HG02763 (cell line): Measurements from ENCODE around the gene TIE1.

ENCODE experiments used
- ATAC-seq: cut with Tn5 transposase; IDR thresholded peaks from one replicate; pipeline ENCODE4 v1.9.1; 2021; ENCODE audit warnings: mild to moderate bottlenecking, moderate library complexity; ENCODE audit not compliant: unreplicated experiment

The TIE1 gene

DNA sequence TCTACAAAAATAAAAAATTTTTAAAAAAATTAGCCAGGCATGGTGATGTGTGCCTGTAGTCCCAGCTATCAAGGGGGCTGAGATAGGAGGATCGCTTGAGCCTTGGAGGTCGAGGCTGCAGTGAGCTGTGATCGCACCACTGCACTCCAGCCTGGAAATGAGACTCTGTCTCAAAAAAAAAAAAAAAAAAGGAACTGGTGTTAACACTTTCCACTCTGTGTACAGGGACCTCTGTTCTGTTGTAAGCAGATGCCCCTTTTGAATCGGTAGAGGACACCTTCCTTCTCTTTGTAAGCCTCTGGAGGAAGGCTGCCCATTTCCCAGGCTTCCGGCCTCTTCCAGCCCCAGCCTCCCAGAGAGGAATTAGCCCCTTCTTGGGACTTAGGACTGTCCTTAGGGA, 8.1 kb upstream of the TIE1 start:
- ATAC-seq, result no peak

GRCh38 chr1:43293176-43293575, 7.6 kb upstream of the TIE1 start:
- no peak for ATAC-seq

- no peak for ATAC-seq
Measured at GRCh38 chr1:43293896-43294760, 6.7 kb upstream of the TIE1 start.

- no peak for ATAC-seq
Measured at GRCh38 chr1:43294761-43295160, 6.0 kb upstream of the TIE1 start.

DNA sequence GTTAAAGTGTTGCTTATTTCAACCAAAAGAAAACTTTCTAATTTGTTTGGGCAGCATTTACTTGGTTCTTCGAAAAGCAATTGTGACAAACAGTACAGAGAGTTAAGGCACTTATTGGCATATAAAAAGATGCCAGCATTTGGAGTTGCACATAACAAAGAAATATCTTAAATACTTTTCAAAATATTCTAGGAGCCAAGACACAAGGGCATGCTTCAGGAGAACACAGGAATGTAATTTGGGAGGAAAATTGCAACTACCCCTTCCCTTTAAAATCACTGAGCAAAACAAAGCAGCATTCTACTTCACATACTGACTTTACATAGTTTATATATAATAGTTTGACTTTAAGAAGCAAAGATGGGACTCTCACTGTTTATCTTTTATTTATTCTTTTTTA, 4.6 kb upstream of the TIE1 start:
- no peak for ATAC-seq

GRCh38 chr1:43298055-43298454, 2.7 kb upstream of the TIE1 start:
- ATAC-seq, result no peak

GRCh38 chr1:43299101-43299500, 1.7 kb upstream of the TIE1 start:
- ATAC-seq, result no peak

- no peak for ATAC-seq
Measured at GRCh38 chr1:43302201-43302600, 1.4 kb downstream of the TIE1 start.

- ATAC-seq, result no peak
Measured at GRCh38 chr1:43302721-43303470, 2.1 kb downstream of the TIE1 start.

- ATAC-seq, result no peak
Measured at GRCh38 chr1:43303471-43304313, 2.9 kb downstream of the TIE1 start.

GRCh38 chr1:43304314-43304681, 3.5 kb downstream of the TIE1 start:
- ATAC-seq, result no peak

GRCh38 chr1:43304771-43305300, 4.1 kb downstream of the TIE1 start:
- ATAC-seq, result no peak

- ATAC-seq, result no peak
Measured at GRCh38 chr1:43305461-43305860, 4.7 kb downstream of the TIE1 start.

DNA sequence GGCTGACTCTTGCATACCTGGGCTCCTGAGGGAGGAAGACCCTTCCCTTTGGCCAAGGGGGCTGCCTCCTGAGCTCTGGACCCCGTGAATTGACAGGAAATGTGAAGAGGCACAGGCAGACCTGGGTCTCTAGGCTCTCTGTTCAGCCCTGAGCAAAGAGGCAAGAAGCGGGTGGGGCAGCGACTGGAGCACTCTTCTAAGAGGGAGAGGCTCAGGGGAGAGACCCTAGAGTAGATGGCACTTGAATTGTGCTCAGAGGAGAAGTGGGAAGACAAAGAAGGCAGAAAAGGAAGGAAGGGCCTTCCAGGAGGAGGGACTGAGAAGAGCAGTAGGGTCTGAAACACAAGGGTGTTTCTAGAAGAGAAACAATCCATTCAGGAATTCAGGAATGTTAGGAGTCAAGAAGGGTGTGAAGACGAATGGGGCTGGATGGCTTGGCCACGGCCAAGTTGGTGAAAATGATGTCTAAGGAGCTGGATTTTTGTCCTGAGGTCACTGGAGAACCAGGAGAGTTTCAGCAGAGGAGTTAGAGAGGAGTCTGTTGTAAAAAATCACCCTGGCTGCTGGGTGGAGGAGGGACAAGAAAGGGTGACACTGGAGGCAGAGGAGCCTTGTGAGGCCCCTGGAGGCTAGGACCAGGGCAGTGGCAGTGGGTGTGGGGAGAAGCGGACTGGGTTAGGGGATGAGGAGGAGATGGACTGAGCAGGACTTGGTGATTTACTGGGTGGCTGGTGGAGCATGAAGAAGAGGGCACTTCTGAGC, 5.3 kb downstream of the TIE1 start:
- ATAC-seq, result no peak

DNA sequence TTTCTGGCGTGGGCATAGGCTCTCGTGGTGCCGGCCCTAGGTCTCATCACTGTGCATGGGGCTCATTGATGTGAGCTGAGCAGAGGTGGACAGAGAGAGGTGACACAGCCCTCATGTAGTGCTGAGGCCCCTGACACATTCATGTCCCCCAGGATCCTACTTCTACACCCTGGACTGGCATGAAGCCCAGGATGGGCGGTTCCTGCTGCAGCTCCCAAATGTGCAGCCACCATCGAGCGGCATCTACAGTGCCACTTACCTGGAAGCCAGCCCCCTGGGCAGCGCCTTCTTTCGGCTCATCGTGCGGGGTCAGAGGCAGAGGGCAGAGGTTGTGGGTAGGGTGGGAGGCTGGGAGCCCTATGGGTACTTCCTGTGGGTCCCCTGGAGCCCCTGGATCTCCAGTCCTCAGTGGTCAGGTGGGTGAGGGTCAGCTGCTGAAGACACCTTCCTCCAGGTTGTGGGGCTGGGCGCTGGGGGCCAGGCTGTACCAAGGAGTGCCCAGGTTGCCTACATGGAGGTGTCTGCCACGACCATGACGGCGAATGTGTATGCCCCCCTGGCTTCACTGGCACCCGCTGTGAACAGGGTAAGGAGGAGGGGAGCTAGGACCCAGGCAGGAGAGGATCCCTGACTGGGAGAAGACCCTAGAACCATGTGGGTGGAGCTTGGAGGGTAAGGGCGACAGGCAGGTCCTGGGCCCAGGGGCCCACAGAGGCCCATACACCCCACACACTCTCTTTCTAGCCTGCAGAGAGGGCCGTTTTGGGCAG, 6.1 kb downstream of the TIE1 start:
- ATAC-seq, result no peak

DNA sequence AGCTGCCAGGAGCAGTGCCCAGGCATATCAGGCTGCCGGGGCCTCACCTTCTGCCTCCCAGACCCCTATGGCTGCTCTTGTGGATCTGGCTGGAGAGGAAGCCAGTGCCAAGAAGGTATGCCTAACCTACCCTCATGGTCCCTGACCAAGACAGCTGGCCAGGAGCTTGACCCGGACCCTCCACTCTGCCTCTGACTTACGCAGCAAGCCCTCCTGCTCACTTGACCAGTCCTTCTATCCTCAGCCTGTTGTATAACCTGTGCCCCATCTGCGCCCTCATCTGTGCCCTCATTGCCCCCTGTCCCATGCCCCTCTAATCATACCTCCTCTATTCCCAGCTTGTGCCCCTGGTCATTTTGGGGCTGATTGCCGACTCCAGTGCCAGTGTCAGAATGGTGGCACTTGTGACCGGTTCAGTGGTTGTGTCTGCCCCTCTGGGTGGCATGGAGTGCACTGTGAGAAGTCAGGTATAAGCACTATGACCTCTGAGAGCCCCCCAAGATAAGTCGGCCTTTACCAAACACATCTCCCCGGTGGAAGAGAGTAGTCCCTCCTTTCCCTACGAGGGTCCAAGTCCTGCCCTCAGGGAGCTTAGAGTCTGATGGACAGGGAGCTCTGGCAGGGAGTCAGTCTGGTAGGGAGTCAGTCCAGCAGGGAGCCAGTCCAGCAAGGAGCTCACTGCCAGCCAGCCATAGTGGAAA, 6.8 kb downstream of the TIE1 start:
- ATAC-seq, result no peak

GRCh38 chr1:43308635-43309404, 8.0 kb downstream of the TIE1 start:
- ATAC-seq, result no peak

GRCh38 chr1:43309405-43310025, 8.7 kb downstream of the TIE1 start:
- no peak for ATAC-seq
